22Rv1 (cell line): Measurements from ENCODE around the gene NELFB.

ENCODE experiments used
- H3K27ac ChIP-seq: fragments of 450-650 bp; 2 replicates; pipeline ENCODE4 v1.5.1; 2017
- ZFX ChIP-seq: fragments of 450-650 bp; IDR thresholded peaks from 2 replicates; pipeline ENCODE4 v1.6.1; 2017; ENCODE audit warnings: antibody characterized with exemption, borderline replicate concordance
- TF ChIP-seq, protein P1 (sequence below): fragments of 450-650 bp; IDR thresholded peaks from 2 replicates; pipeline ENCODE4 v1.5.1; 2017; ENCODE audit warnings: mild to moderate bottlenecking

Gene NELFB

GRCh38 chr9:137240318-137240840 lies 14.7 kb upstream of the NELFB start:
- TF ChIP-seq ZFX = no peak
- TF ChIP-seq, protein P1, sequence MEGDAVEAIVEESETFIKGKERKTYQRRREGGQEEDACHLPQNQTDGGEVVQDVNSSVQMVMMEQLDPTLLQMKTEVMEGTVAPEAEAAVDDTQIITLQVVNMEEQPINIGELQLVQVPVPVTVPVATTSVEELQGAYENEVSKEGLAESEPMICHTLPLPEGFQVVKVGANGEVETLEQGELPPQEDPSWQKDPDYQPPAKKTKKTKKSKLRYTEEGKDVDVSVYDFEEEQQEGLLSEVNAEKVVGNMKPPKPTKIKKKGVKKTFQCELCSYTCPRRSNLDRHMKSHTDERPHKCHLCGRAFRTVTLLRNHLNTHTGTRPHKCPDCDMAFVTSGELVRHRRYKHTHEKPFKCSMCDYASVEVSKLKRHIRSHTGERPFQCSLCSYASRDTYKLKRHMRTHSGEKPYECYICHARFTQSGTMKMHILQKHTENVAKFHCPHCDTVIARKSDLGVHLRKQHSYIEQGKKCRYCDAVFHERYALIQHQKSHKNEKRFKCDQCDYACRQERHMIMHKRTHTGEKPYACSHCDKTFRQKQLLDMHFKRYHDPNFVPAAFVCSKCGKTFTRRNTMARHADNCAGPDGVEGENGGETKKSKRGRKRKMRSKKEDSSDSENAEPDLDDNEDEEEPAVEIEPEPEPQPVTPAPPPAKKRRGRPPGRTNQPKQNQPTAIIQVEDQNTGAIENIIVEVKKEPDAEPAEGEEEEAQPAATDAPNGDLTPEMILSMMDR = no peak; the same call in 1 of the 2 replicates
- peak overlapping the region; percentile 97 for H3K27ac ChIP-seq

DNA sequence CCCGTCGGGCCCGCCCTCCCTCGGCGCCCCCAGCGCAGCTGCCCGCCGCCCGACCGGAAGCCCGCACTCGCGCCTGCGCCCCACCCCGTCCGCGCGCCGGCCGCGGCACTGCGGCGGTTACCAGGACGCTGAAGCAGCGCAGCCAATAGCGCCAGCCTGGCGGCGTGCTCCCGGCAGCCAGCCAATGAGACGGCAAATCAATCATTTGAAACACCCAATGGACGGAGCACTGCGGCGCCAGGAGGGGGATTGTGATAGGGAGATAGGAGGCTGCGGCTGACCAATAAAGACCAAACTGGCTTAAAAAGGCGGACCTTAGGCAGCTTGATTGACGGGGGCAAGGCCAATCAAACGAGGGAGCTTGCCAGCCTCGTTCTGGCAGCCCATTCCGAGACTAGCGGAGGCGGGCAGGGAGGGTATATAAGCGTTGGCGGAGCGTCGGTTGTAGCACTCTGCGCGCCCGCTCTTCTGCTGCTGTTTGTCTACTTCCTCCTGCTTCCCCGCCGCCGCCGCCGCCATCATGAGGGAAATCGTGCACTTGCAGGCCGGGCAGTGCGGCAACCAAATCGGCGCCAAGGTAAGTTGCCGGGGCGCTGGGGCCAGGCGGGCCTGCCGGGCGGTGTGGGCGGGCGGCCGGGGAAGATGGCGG lies 14.2 kb upstream of the NELFB start, which contains the start of gene TUBB4B:
TUBB4B (plus strand) TSS at position 447 of the 649 bp plus-strand sequence; CDS start at position 521, 74 bp downstream.
- TF ChIP-seq, protein P1 = no peak
- H3K27ac ChIP-seq = peak within 1 kb of the TSS; percentile 97

- peak overlapping the region; percentile 97 for H3K27ac ChIP-seq
- TF ChIP-seq, protein P1 = no peak
- TF ChIP-seq ZFX = no peak
Measured at GRCh38 chr9:137241490-137242268, 13.4 kb upstream of the NELFB start.

DNA sequence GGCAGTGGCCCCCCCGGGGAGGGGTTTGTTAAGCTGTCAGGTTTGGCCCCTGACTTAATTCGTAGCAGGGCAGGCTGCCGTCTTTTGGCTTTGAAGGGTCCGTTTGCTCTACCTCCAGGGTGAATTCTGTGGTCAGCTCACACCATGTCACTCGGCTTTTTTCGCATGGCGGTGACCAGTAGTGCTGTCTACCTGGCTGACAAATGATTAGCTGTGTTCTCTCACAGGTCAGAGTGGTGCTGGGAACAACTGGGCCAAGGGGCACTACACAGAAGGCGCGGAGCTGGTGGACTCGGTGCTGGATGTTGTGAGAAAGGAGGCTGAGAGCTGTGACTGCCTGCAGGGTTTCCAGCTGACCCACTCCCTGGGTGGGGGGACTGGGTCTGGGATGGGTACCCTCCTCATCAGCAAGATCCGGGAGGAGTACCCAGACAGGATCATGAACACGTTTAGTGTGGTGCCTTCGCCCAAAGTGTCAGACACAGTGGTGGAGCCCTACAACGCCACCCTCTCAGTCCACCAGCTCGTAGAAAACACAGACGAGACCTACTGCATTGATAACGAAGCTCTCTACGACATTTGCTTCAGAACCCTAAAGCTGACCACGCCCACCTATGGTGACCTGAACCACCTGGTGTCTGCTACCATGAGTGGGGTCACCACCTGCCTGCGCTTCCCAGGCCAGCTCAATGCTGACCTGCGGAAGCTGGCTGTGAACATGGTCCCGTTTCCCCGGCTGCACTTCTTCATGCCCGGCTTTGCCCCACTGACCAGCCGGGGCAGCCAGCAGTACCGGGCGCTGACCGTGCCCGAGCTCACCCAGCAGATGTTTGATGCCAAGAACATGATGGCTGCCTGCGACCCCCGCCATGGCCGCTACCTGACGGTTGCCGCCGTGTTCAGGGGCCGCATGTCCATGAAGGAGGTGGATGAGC lies 12.6 kb upstream of the NELFB start:
- TF ChIP-seq ZFX = no peak
- TF ChIP-seq, protein P1 = no peak
- peak overlapping the region; percentile 97 for H3K27ac ChIP-seq

DNA sequence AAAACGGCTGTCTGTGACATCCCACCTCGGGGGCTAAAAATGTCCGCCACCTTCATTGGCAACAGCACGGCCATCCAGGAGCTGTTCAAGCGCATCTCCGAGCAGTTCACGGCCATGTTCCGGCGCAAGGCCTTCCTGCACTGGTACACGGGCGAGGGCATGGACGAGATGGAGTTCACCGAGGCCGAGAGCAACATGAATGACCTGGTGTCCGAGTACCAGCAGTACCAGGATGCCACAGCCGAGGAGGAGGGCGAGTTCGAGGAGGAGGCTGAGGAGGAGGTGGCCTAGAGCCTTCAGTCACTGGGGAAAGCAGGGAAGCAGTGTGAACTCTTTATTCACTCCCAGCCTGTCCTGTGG lies 11.9 kb upstream of the NELFB start:
- H3K27ac ChIP-seq = peak overlapping the region; percentile 97

DNA sequence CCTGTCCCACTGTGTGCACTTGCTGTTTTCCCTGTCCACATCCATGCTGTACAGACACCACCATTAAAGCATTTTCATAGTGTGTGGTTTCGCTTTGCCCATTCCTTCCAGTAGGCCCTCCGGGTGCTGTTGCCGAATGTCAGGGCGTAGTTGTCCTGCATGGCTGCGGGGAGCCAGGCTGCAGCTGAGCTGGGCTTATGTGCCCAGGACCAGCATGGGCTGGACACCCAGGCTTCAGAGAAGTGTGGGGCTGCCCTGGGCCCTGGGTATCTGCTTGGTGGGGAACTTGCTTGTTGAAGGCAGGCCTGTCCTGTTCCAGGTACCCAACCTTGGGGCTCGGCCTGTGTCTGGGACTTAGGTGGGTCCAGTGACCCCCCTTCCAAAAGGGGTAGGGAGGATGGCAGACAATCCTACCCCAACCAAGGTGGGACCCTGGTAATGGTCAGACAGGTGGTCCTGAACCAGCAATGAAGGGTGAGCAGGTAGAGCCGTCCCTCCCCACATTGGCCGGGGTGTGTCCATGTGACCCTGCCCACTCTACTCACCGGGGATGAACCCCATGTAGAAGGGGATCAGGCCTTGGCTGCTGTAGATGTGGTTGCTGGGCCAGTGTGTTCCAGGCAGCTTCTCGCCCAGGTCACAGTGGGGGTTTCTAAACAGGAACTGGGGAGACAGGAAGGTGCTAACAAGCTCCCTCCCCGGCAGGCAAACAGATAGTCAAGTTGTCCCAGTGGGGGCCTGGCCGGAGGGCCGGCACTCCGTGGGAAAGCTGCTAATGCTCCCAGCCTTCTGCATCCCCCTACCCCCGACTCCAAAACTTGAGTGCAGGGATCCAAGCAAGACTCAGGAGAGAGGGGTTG lies 11.3 kb upstream of the NELFB start:
- peak overlapping the region; percentile 97 for H3K27ac ChIP-seq

More for the DNA sequence above, 11.3 kb upstream of the NELFB start:
- TF ChIP-seq ZFX = no peak
- TF ChIP-seq, protein P1 = no peak
